NCI-H345 treated with DMSO at 0.1 percent for 48 hours (cell line): ENCODE data around the gene LCE5A.
"Not testable (repeated sequence)": the region's sequence is repeated elsewhere in the genome, so short reads cannot be mapped to it uniquely, and the experiment has no call there.

Experiments used
- DNase-seq: peaks from one replicate; lab custom pipeline; 2025; ENCODE audit not compliant: unreplicated experiment; lab: John Stamatoyannopoulos, UW

Gene LCE5A

GRCh38 chr1:152515434-152515783, 4.8 kb downstream of the LCE5A start:
- DNase-seq = no peak

GRCh38 chr1:152516082-152516481, 5.5 kb downstream of the LCE5A start:
- DNase-seq = no peak

- no peak for DNase-seq
Observed at GRCh38 chr1:152517237-152517811, 6.7 kb downstream of the LCE5A start.

GRCh38 chr1:152519851-152520250, 9.2 kb downstream of the LCE5A start:
- no peak for DNase-seq

GRCh38 chr1:152520561-152521090, 10.0 kb downstream of the LCE5A start:
- no peak for DNase-seq

GRCh38 chr1:152525080-152525641, 14.6 kb downstream of the LCE5A start:
- no peak for DNase-seq

- no peak for DNase-seq
Observed at GRCh38 chr1:152533327-152533938, 22.8 kb downstream of the LCE5A start.

GRCh38 chr1:152535774-152536173, 25.2 kb downstream of the LCE5A start:
- no peak for DNase-seq

- DNase-seq = no peak
Observed at GRCh38 chr1:152537496-152537895, 26.9 kb downstream of the LCE5A start.

- no peak for DNase-seq
Observed at GRCh38 chr1:152539901-152540300, 29.3 kb downstream of the LCE5A start.

- DNase-seq = no peak
Observed at GRCh38 chr1:152543820-152544219, 33.2 kb downstream of the LCE5A start.

GRCh38 chr1:152546704-152547103, 36.1 kb downstream of the LCE5A start:
- DNase-seq = no peak

- DNase-seq = not testable (repeated sequence)
Observed at GRCh38 chr1:152548358-152548757, 37.8 kb downstream of the LCE5A start.
